Measurements from ENCODE around the gene NLGN1.
"Not testable (repeated sequence)": the region's sequence is repeated elsewhere in the genome, so short reads cannot be mapped to it uniquely, and the experiment has no call there.

NLGN1 gene

GRCh38 chr3:173430576-173430975 lies 33.0 kb downstream of the NLGN1 start:
- no peak for DNase-seq (ENCODE audit: low read depth)

GRCh38 chr3:173439004-173439403 lies 41.5 kb downstream of the NLGN1 start:
- DNase-seq (ENCODE audit: low read depth): no peak

GRCh38 chr3:173440514-173440913 lies 43.0 kb downstream of the NLGN1 start:
- DNase-seq (ENCODE audit: low read depth): no peak

- not testable (repeated sequence) for DNase-seq (ENCODE audit: low read depth)
These were observed 54.0 kb downstream of the NLGN1 start for GRCh38 chr3:173451561-173451960.

GRCh38 chr3:173463250-173463649 lies 65.7 kb downstream of the NLGN1 start:
- no peak for DNase-seq (ENCODE audit: low read depth)

- DNase-seq (ENCODE audit: low read depth): no peak
These were observed 67.6 kb downstream of the NLGN1 start for GRCh38 chr3:173465112-173465511.

- no peak for DNase-seq (ENCODE audit: low read depth)
These were observed 68.5 kb downstream of the NLGN1 start for GRCh38 chr3:173465898-173466678.

GRCh38 chr3:173467501-173467900 lies 70.0 kb downstream of the NLGN1 start:
- no peak for DNase-seq (ENCODE audit: low read depth)

- DNase-seq (ENCODE audit: low read depth): no peak
These were observed 75.7 kb downstream of the NLGN1 start for GRCh38 chr3:173473237-173473636.

GRCh38 chr3:173479301-173479700 lies 81.8 kb downstream of the NLGN1 start:
- no peak for DNase-seq (ENCODE audit: low read depth)

GRCh38 chr3:173501931-173502489 lies 104.5 kb downstream of the NLGN1 start:
- no peak for DNase-seq (ENCODE audit: low read depth)

GRCh38 chr3:173502983-173503568 lies 105.5 kb downstream of the NLGN1 start:
- no peak for DNase-seq (ENCODE audit: low read depth)

- DNase-seq (ENCODE audit: low read depth): no peak
These were observed 113.0 kb downstream of the NLGN1 start for GRCh38 chr3:173510565-173510964.

GRCh38 chr3:173513123-173513522 lies 115.6 kb downstream of the NLGN1 start:
- no peak for DNase-seq (ENCODE audit: low read depth)

- no peak for DNase-seq (ENCODE audit: low read depth)
These were observed 131.6 kb downstream of the NLGN1 start for GRCh38 chr3:173529062-173529711.

GRCh38 chr3:173531602-173532001 lies 134.1 kb downstream of the NLGN1 start:
- no peak for DNase-seq (ENCODE audit: low read depth)

- no peak for DNase-seq (ENCODE audit: low read depth)
These were observed 140.9 kb downstream of the NLGN1 start for GRCh38 chr3:173538410-173538809.

- not testable (repeated sequence) for DNase-seq (ENCODE audit: low read depth)
These were observed 148.0 kb downstream of the NLGN1 start for GRCh38 chr3:173545590-173545989.

GRCh38 chr3:173547070-173547469 lies 149.5 kb downstream of the NLGN1 start:
- no peak for DNase-seq (ENCODE audit: low read depth)

GRCh38 chr3:173548261-173548660 lies 150.7 kb downstream of the NLGN1 start:
- DNase-seq (ENCODE audit: low read depth): no peak

GRCh38 chr3:173552526-173552925 lies 155.0 kb downstream of the NLGN1 start:
- DNase-seq (ENCODE audit: low read depth): no peak

- no peak for DNase-seq (ENCODE audit: low read depth)
These were observed 156.2 kb downstream of the NLGN1 start for GRCh38 chr3:173553635-173554280.
